ENCODE measurements around the gene HTD2. TPM values are rescaled to one million over a fixed set of nuclear protein-coding genes. Genes with fewer than 3 reads are reported as not detected.
A peak's percentile ranks its signal among the peaks of the same experiment; 100 is the strongest.
"Not testable (repeated sequence)": the region's sequence is repeated elsewhere in the genome, so short reads cannot be mapped to it uniquely, and the experiment has no call there.

HTD2 gene
- total and polyA plus RNA-seq, 9 donors = 7.3 to 12.0 (median 9.2) TPM

GRCh38 chr3:58335652-58335947 lies 29.3 kb downstream of the HTD2 start:
- DNase-seq = no peak
- Histone ChIP-seq H3K36me3 (no peaks in the 10 kb centered on the region), H3K27me3 (no peaks in the 10 kb centered on the region), H3K4me3 (peak overlapping the region; percentile 26), H3K27ac (no peak overlapping the region), H3K9me3 (no peaks in the 10 kb centered on the region), H3K4me1 (ENCODE audit: insufficient read depth) (peaks cover 6% of the 10 kb centered on the region)
- TF ChIP-seq EP300 (IDR thresholded peaks at IDR 0.05) = no peak
- no peak for TF ChIP-seq CTCF (IDR thresholded peaks at IDR 0.05)
- TF ChIP-seq POLR2A (IDR thresholded peaks at IDR 0.05) = no peak
- intact Hi-C loops (cut with DNase I) = loop anchor here in 2 of 4 donors (10.0 kb wide), 2 partner anchors 79 to 159 kb away; partner anchors contain the start of gene KCTD6 (in 1 of the 2)
- 16 to 33% (median 18%) methylated on average over 1 of the region's 1 CpG for WGBS, 3 donors

- Histone ChIP-seq H3K9me3 (no peaks in the 10 kb centered on the region), H3K27ac (no peak overlapping the region), H3K4me3 (no peak overlapping the region), H3K4me1 (ENCODE audit: insufficient read depth) (peaks cover 6% of the 10 kb centered on the region), H3K27me3 (no peaks in the 10 kb centered on the region), H3K36me3 (no peaks in the 10 kb centered on the region)
- TF ChIP-seq CTCF (IDR thresholded peaks at IDR 0.05) (no peak), EP300 (IDR thresholded peaks at IDR 0.05) (no peak), POLR2A (IDR thresholded peaks at IDR 0.05) (no peak)
- DNase-seq = no peak
- intact Hi-C loops (cut with DNase I) = loop anchor here in 2 of 4 donors (10.0 kb wide), 2 partner anchors 78 to 158 kb away; partner anchors contain the start of gene KCTD6 (in 1 of the 2)
- 89 to 96% (median 93%) methylated on average over 3 of the region's 3 CpGs for WGBS, 3 donors
Measured at GRCh38 chr3:58336135-58336882, 30.0 kb downstream of the HTD2 start.

GRCh38 chr3:58337190-58337589 lies 30.9 kb downstream of the HTD2 start:
- TF ChIP-seq CTCF (IDR thresholded peaks at IDR 0.05) (no peak), EP300 (IDR thresholded peaks at IDR 0.05) (no peak), POLR2A (IDR thresholded peaks at IDR 0.05) (no peak)
- peaks cover 6% of the 10 kb centered on the region for H3K4me1 ChIP-seq (ENCODE audit: insufficient read depth)
- intact Hi-C loops (cut with DNase I) = loop anchor here in 2 of 4 donors (10.0 kb wide), 2 partner anchors 78 to 158 kb away; partner anchors contain the start of gene KCTD6 (in 1 of the 2)

GRCh38 chr3:58339146-58339545 lies 32.8 kb downstream of the HTD2 start:
- intact Hi-C loops (cut with DNase I) = loop anchor here in 2 of 4 donors (10.0 kb wide), 2 partner anchors 76 to 156 kb away; partner anchors contain the start of gene KCTD6 (in 1 of the 2)
- not testable (repeated sequence) for H3K4me3 ChIP-seq; H3K9me3 ChIP-seq; H3K4me1 ChIP-seq (ENCODE audit: insufficient read depth); H3K36me3 ChIP-seq; H3K27ac ChIP-seq; H3K27me3 ChIP-seq; DNase-seq
- 89 to 90% (median 89%) methylated on average over 12 of the region's 12 CpGs for WGBS, 3 donors

More at GRCh38 chr3:58337190-58337589, 30.9 kb downstream of the HTD2 start:
- H3K9me3 ChIP-seq = no peaks in the 10 kb centered on the region
- no peak for DNase-seq
- WGBS, 3 donors = 90 to 94% (median 94%) methylated on average over 1 of the region's 1 CpG
- no peak overlapping the region for H3K27ac ChIP-seq
- H3K27me3 ChIP-seq = no peaks in the 10 kb centered on the region
- H3K4me3 ChIP-seq = no peak overlapping the region
- H3K36me3 ChIP-seq = no peaks in the 10 kb centered on the region

GRCh38 chr3:58340594-58341244 lies 34.4 kb downstream of the HTD2 start:
- Histone ChIP-seq H3K36me3 (no peaks in the 10 kb centered on the region), H3K4me1 (ENCODE audit: insufficient read depth) (peaks cover 5% of the 10 kb centered on the region), H3K4me3 (no peak overlapping the region), H3K9me3 (no peaks in the 10 kb centered on the region), H3K27ac (no peak overlapping the region), H3K27me3 (no peaks in the 10 kb centered on the region)
- WGBS, 3 donors = 92 to 98% (median 96%) methylated on average over 3 of the region's 3 CpGs
- TF ChIP-seq EP300 (IDR thresholded peaks at IDR 0.05) = no peak
- TF ChIP-seq CTCF (IDR thresholded peaks at IDR 0.05) = no peak
- TF ChIP-seq POLR2A (IDR thresholded peaks at IDR 0.05) = no peak
- intact Hi-C loops (cut with DNase I) = no loop called here
- no peak for DNase-seq
